ENCODE measurements around the gene ETS1. TPM values are rescaled to one million over a fixed set of nuclear protein-coding genes. Genes with fewer than 3 reads are reported as not detected.

The ETS1 gene
- total and polyA plus RNA-seq, 8 donors: 70.2 to 139 (median 128) TPM

DNA sequence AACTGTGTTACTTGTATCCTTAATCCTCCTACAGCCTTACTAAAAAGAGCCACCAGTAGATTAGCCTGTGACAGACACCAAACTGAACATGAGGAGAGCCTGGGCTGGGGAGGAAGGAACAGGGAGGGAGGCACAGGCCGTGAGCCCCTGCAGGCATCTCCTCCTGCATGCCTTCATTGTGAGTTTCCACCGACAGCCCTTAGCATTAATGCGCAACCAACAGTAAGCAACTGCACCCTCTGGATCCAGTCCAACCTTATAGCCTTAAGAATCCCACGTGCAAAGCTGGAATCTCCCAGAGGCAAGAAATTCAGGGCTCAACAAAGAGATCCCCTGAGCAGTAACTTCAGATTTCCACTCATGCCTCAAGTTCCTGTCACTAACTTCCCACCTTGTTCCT lies 84.6 kb downstream of the ETS1 start:
- ATAC-seq (no peak), DNase-seq (no peak)
- TF ChIP-seq, protein P1, sequence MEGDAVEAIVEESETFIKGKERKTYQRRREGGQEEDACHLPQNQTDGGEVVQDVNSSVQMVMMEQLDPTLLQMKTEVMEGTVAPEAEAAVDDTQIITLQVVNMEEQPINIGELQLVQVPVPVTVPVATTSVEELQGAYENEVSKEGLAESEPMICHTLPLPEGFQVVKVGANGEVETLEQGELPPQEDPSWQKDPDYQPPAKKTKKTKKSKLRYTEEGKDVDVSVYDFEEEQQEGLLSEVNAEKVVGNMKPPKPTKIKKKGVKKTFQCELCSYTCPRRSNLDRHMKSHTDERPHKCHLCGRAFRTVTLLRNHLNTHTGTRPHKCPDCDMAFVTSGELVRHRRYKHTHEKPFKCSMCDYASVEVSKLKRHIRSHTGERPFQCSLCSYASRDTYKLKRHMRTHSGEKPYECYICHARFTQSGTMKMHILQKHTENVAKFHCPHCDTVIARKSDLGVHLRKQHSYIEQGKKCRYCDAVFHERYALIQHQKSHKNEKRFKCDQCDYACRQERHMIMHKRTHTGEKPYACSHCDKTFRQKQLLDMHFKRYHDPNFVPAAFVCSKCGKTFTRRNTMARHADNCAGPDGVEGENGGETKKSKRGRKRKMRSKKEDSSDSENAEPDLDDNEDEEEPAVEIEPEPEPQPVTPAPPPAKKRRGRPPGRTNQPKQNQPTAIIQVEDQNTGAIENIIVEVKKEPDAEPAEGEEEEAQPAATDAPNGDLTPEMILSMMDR (IDR thresholded peaks at IDR 0.05): no peak
- intact Hi-C loops (cut with DNase I): no loop called here
- no peak overlapping the region for H3K4me3 ChIP-seq
- no peaks in the 10 kb centered on the region for H3K9me3 ChIP-seq
- no peaks in the 10 kb centered on the region for H3K36me3 ChIP-seq
- no peaks in the 10 kb centered on the region for H3K27me3 ChIP-seq
- H3K4me1 ChIP-seq: peaks cover 66 to 100% of the 10 kb centered on the region in 2 donors
- peak overlapping the region; percentile 63 to 83 for H3K27ac ChIP-seq

DNA sequence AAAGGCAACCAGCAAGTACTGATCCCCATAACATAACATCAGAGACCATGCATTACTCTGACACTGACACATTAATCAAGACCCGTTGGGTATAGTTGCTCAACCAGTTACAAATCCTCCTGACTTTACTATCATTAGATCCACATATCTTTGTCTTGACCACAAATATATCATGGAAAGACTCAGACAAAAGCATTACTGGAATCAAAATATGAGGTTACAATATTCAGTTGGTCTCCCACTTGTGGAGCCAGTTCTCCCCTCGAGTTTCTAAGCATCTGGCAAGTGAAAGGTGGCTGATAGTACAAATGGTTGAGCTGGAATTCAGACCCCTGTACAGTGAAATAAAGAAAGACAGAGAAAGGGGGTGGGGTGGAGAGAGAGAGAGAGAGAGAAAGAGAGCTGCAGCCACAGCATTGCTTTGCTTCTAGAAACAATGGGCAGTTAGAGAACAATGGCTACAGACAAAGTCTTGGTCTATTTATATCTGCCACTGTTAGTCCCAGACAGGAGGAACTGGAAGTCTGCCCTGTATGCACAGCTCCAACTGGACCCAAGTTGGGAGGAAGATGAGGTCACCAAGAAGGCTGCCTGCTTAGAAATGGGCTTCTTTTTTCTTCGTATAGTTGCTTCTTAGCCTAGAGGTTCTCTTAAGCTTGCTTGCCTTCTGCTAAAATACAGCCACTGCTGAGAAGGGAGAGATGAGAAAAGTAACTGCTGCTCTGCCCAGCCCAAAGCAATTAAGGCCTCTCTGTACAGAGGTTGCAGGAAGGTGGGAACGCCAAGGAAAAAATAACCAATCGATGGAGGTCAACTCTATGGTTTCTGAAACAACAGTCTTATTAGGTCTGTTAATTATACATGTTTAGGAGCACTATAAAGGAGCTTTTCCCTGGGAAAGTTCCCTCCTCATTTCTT lies 85.5 kb downstream of the ETS1 start:
- no peaks in the 10 kb centered on the region for H3K9me3 ChIP-seq
- DNase-seq (no peak), ATAC-seq (peak; percentile 35)
- peak overlapping the region; percentile 63 to 83 for H3K27ac ChIP-seq
- no peak overlapping the region for H3K4me3 ChIP-seq
- H3K36me3 ChIP-seq: no peaks in the 10 kb centered on the region
- H3K4me1 ChIP-seq: peaks cover 66 to 100% of the 10 kb centered on the region in 2 donors
- intact Hi-C loops (cut with DNase I): no loop called here
- TF ChIP-seq, protein P1 (IDR thresholded peaks at IDR 0.05): no peak
- H3K27me3 ChIP-seq: no peaks in the 10 kb centered on the region

DNA sequence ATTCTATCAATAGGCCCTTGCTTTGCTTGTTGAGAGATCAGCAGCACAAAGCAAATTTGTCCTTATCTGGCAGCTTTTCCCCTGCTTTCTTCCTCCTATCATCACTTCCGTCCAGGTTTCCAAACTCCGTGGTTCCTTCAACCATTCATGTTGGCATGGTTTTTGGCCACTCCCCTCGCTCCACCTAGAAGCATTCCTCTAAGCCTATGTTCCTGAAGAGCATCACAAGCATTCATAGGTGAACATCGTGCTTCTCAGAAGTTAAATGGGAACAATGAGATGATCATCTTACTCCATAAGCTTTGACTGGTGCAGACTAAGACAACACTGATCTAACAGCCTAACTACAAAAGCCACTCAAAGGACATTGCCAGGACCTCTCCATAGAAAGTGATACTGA lies 86.3 kb downstream of the ETS1 start:
- Histone ChIP-seq H3K27me3 (no peaks in the 10 kb centered on the region), H3K4me3 (no peak overlapping the region), H3K27ac (peak overlapping the region; percentile 30 to 63), H3K4me1 (peaks cover 69 to 100% of the 10 kb centered on the region in 2 donors), H3K9me3 (no peaks in the 10 kb centered on the region), H3K36me3 (no peaks in the 10 kb centered on the region)
- intact Hi-C loops (cut with DNase I): no loop called here
- DNase-seq: no peak
- TF ChIP-seq, protein P1 (IDR thresholded peaks at IDR 0.05): no peak
- no peak for ATAC-seq

DNA sequence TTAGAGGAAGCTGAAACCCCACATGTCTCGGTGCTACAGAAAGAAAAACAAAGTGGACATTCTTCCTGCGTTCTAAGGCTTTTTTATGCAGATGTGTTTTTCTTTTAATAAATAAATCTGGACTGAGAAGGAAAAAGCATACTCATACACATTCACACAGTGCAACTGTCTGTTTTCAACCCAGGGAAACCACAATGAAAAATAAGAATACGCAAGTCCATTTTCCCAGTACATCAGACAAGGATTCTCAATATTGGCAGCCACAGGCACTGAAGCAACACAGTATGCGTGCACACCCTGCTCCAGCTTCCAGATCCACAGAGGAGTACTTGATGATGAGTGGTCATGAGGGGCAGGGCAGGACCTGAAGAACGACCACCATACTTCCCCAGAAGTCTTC lies 86.9 kb downstream of the ETS1 start:
- no peak for ATAC-seq
- no peak for DNase-seq
- no peak overlapping the region for H3K4me3 ChIP-seq
- H3K27me3 ChIP-seq: no peaks in the 10 kb centered on the region
- no peaks in the 10 kb centered on the region for H3K9me3 ChIP-seq
- TF ChIP-seq, protein P1 (IDR thresholded peaks at IDR 0.05): no peak
- no peaks in the 10 kb centered on the region for H3K36me3 ChIP-seq
- H3K27ac ChIP-seq: peak overlapping the region; percentile 28 to 30
- intact Hi-C loops (cut with DNase I): no loop called here
- peaks cover 66 to 100% of the 10 kb centered on the region in 2 donors for H3K4me1 ChIP-seq

DNA sequence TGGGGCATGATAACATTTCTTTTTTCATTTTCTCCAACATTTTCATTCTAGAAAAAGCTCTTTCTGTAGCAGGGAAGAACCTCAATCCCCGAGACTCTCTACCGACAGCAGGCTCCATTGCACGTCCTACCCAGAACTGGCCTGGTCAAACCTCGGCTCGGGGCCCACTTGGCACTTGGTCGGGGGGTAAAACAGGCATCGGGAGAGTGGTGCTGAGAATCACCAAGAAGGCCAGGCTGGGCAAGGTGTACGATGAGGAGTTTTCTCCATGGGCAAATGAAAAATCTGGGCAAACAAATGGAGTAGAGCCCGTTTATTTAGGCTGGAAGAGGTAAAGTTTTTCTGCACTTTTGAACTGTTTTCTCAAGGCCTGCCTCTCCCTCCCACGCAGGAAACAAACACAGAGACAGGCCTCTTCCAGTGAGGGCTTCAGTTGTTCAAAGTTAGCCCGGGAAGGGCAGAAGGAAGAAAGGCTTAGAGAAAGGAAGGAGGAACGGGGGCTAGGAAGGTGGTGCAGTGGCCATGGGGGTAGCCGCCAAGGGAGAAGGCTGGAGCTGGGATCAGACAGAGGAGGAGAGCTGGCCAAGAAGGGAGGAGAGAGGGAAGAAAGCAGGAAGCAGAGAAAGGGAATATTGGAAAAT lies 87.6 kb downstream of the ETS1 start:
- TF ChIP-seq, protein P1 (IDR thresholded peaks at IDR 0.05): no peak
- ATAC-seq (no peak), DNase-seq (no peak)
- Histone ChIP-seq H3K4me3 (no peak overlapping the region), H3K9me3 (no peaks in the 10 kb centered on the region), H3K36me3 (no peaks in the 10 kb centered on the region), H3K27ac (peak overlapping the region; percentile 28 to 30), H3K27me3 (no peaks in the 10 kb centered on the region), H3K4me1 (peaks cover 64 to 100% of the 10 kb centered on the region in 2 donors)
- intact Hi-C loops (cut with DNase I): no loop called here
